ENCODE results near the gene CCDC152.
"Not testable (repeated sequence)": the region's sequence is repeated elsewhere in the genome, so short reads cannot be mapped to it uniquely, and the experiment has no call there.

Gene CCDC152

GRCh38 chr5:42812620-42813019 lies 56.0 kb downstream of the CCDC152 start:
- DNase-seq (ENCODE audit: low spot score): no peak

GRCh38 chr5:42813533-42813932 lies 56.9 kb downstream of the CCDC152 start:
- DNase-seq (ENCODE audit: low spot score): no peak

GRCh38 chr5:42816546-42816945 lies 59.9 kb downstream of the CCDC152 start:
- DNase-seq (ENCODE audit: low spot score): not testable (repeated sequence)

- no peak for DNase-seq (ENCODE audit: low spot score)
Observed at GRCh38 chr5:42819745-42820144, 63.1 kb downstream of the CCDC152 start.

- DNase-seq (ENCODE audit: low spot score): no peak
Observed at GRCh38 chr5:42822548-42822947, 65.9 kb downstream of the CCDC152 start.

- DNase-seq (ENCODE audit: low spot score): no peak
Observed at GRCh38 chr5:42824347-42824976, 67.8 kb downstream of the CCDC152 start.

GRCh38 chr5:42825422-42826148 lies 69.0 kb downstream of the CCDC152 start:
- DNase-seq (ENCODE audit: low spot score): no peak

GRCh38 chr5:42826757-42827515 lies 70.3 kb downstream of the CCDC152 start:
- no peak for DNase-seq (ENCODE audit: low spot score)

GRCh38 chr5:42828671-42829070 lies 72.1 kb downstream of the CCDC152 start:
- DNase-seq (ENCODE audit: low spot score): no peak

- no peak for DNase-seq (ENCODE audit: low spot score)
Observed at GRCh38 chr5:42830924-42831323, 74.3 kb downstream of the CCDC152 start.

GRCh38 chr5:42832060-42832459 lies 75.4 kb downstream of the CCDC152 start:
- no peak for DNase-seq (ENCODE audit: low spot score)

- DNase-seq (ENCODE audit: low spot score): no peak
Observed at GRCh38 chr5:42836070-42836769, 79.6 kb downstream of the CCDC152 start.

GRCh38 chr5:42837601-42838000 lies 81.0 kb downstream of the CCDC152 start:
- no peak for DNase-seq (ENCODE audit: low spot score)

- DNase-seq (ENCODE audit: low spot score): no peak
Observed at GRCh38 chr5:42839196-42839595, 82.6 kb downstream of the CCDC152 start.

GRCh38 chr5:42840269-42840668 lies 83.7 kb downstream of the CCDC152 start:
- DNase-seq (ENCODE audit: low spot score): peak; percentile 4

- DNase-seq (ENCODE audit: low spot score): no peak
Observed at GRCh38 chr5:42840842-42841567, 84.4 kb downstream of the CCDC152 start.

- no peak for DNase-seq (ENCODE audit: low spot score)
Observed at GRCh38 chr5:42842921-42843641, 86.5 kb downstream of the CCDC152 start.

- DNase-seq (ENCODE audit: low spot score): no peak
Observed at GRCh38 chr5:42843675-42844292, 87.2 kb downstream of the CCDC152 start.

- DNase-seq (ENCODE audit: low spot score): not testable (repeated sequence)
Observed at GRCh38 chr5:42844408-42844807, 87.8 kb downstream of the CCDC152 start.

GRCh38 chr5:42848545-42848944 lies 91.9 kb downstream of the CCDC152 start:
- no peak for DNase-seq (ENCODE audit: low spot score)

GRCh38 chr5:42851481-42851880 lies 94.9 kb downstream of the CCDC152 start:
- no peak for DNase-seq (ENCODE audit: low spot score)

Data from hepatic stellate cell (primary cell).